Measurements from ENCODE around the gene MARK3.

The MARK3 gene

GRCh38 chr14:103483600-103483999 lies 98.4 kb downstream of the MARK3 start:
- in situ Hi-C loops (cut with MboI; ENCODE audit: low sequenced_read_pairs): no loop called here

DNA sequence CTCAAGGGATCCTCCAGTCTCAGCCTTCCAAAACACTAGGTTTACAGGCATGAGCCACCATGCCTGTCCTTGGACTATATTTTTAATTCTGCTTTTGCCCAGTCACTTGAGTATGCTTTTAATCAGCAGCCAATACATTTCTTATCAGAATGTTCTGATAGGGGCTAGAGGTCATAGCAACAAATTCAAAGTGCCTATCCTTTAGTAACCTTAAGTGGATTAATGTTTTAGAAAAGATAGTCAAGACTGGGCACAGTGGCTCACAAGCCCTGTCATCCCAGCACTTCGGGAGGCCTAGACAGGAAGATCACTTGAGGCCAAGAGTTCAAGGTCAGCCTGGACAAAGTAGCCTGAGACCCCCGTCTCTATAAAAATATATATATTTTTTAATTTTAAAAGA lies 100.3 kb downstream of the MARK3 start:
- in situ Hi-C loops (cut with MboI; ENCODE audit: low sequenced_read_pairs): no loop called here

GRCh38 chr14:103488071-103488470 lies 102.9 kb downstream of the MARK3 start:
- in situ Hi-C loops (cut with MboI; ENCODE audit: low sequenced_read_pairs): no loop called here

GRCh38 chr14:103488960-103489359 lies 103.7 kb downstream of the MARK3 start:
- in situ Hi-C loops (cut with MboI; ENCODE audit: low sequenced_read_pairs): no loop called here

DNA sequence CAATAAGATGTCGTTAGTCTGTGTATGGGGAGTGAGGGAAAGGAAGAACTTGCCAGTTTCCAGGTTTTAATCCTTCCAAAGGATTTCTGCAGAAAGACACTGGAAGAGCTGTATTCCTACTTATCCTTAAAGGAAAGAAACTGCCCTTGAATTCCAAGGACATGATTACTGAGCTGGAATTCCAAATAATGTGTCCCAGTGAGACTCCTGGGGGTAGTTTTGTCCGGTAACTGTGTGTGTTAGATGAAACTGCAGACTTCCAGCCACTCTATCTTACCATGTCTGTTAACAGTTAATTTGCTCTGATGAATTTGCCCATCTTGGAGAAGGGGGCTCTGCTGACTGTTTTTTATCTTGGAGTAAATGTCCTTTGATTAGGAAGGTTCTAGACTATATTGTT lies 104.4 kb downstream of the MARK3 start:
- in situ Hi-C loops (cut with MboI; ENCODE audit: low sequenced_read_pairs): no loop called here

DNA sequence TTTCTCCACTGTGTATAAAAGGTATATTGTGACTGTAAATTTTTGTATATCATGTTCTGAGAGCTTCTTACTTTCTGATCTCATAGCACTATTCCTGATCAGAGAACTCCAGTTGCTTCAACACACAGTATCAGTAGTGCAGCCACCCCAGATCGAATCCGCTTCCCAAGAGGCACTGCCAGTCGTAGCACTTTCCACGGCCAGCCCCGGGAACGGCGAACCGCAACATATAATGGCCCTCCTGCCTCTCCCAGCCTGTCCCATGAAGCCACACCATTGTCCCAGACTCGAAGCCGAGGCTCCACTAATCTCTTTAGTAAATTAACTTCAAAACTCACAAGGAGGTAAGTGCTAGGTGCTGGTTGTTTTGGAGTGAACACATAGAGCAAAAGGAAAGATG lies 106.5 kb downstream of the MARK3 start:
- in situ Hi-C loops (cut with MboI; ENCODE audit: low sequenced_read_pairs): no loop called here

DNA sequence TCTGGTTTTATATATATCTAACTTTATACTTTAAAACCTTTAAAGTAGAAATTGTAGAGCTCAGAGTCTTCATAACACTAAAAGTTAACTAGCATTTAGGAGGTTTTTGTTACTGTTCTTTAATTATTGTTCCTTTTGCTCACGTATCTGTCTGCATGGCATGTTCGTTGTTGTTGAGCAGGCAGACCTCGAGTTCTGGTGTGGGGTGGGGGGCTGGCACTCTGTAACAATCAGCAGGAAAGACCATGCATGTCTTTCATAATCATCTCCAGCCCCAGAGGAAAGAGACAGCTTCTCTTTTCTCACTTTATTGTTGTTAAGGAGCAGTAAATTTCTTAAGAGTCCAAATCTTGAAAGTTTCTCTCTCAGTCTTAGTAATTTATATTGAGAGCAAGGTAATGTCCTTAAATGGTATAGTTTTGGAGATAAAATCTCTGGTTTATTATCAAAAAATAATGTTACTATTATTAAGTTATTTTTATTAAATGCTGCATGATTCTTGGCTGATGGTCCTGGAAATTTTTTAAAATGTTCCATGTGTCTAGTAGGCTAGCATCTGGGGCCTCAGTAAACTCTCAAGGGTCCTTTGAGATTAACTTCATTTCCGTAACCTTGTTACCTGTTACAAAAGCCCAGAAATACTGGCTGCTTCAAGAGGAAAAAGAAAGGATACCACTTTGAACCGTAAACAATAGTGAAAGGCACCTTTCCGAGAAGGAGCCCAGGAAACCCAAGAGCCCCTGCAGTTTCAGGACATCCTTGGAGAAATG lies 107.1 kb downstream of the MARK3 start:
- in situ Hi-C loops (cut with MboI; ENCODE audit: low sequenced_read_pairs): no loop called here

DNA sequence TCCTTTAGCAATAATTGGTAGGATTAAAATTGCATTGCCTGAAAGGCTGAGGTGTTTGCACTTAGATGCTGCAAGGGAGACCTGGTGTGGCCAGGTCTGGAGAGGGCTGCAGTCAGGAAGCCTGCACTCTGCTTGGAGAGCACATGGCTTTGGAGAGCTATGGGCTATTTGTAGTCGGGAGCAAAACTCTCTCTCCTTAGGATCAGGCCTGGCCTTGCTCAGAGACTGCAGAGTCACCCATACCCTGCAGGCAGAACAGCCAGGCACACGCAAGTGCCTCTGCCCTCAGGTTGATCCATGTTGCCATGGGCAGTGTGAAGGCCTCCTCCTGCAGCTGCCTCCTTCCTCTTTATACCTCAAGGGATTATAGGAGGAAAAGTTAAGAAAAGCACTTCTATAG lies 110.6 kb downstream of the MARK3 start:
- in situ Hi-C loops (cut with MboI; ENCODE audit: low sequenced_read_pairs): no loop called here

DNA sequence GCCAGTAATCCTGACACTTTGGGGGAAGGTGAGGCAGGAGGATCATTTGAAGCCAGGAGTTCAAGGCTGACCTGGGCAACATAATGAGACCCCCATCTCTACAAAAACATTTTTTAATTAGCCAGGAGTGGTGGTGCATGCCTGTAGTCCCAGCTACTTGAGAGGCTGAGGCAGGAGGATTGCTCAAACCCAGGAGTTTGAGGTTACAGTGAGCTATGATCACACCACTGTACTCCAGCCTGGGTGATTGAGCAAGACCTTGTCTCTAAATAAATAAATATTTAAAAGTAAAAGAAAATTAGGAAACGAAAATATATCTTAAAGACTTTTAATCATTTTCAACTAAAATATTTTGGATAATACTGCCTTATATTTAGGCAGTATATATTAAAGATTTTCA lies 111.6 kb downstream of the MARK3 start:
- in situ Hi-C loops (cut with MboI; ENCODE audit: low sequenced_read_pairs): no loop called here

DNA sequence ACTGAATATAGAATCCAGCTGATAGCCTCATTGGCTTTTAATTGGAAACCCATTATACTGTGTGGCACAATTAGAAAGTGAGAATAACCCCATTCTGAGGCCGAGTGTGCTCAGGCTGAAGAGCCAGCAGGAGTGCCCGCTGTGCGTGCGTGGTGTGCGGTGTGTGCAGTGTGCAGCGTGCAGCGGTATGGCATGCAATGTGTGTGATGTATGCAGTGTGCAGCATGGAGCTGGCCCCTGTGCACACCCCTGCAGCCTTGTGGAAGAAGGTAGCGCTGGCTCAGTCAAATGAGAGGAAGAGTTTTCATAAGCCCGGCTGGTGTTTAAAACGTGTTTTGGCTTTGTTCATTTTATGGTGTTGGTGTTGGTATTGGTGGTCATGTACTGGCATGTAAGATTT lies 114.5 kb downstream of the MARK3 start:
- in situ Hi-C loops (cut with MboI; ENCODE audit: low sequenced_read_pairs): loop anchor here (5.0 kb wide), 1 partner anchor 48 kb away; no protein-coding TSS in a partner anchor

DNA sequence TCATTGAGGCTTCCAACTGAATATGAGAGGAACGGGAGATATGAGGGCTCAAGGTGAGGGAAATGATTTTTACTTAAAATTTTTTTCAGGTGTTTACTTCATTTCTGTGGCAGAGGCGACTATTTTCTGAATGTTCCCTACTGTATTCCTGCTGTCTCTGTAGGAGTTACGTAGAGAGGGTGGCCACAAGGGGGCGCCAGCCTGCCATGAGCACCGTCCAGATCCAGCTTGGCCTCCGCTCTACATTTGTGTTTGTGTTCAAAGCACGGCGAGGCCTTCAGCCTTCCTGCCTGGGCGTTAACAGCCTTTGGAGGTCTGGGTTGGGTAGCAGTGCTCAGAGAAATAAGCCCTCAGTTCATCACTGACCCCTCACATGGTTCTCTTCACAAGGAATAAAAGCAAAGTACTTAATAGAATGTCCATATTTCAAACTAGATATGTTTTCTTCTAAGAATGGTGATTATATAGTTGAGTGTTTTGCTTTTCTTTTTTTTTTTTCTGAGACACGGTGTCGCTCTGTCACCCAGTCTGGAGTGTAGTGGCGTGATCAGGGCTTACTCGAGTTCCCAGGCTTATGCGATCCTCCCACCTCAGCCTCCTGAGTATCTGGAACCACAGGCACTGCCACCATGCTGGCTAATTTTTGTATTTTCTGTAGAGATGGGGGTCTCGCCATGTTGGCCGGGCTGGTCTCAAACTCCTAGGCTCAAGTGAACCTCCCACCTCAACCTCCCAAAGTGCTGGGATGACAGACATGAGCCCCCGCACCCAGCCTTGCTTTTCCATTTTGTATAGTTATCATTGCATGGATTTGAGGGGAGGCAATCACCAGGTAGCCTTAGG lies 115.2 kb downstream of the MARK3 start:
- in situ Hi-C loops (cut with MboI; ENCODE audit: low sequenced_read_pairs): loop anchor here (5.0 kb wide), 1 partner anchor 47 kb away; no protein-coding TSS in a partner anchor

DNA sequence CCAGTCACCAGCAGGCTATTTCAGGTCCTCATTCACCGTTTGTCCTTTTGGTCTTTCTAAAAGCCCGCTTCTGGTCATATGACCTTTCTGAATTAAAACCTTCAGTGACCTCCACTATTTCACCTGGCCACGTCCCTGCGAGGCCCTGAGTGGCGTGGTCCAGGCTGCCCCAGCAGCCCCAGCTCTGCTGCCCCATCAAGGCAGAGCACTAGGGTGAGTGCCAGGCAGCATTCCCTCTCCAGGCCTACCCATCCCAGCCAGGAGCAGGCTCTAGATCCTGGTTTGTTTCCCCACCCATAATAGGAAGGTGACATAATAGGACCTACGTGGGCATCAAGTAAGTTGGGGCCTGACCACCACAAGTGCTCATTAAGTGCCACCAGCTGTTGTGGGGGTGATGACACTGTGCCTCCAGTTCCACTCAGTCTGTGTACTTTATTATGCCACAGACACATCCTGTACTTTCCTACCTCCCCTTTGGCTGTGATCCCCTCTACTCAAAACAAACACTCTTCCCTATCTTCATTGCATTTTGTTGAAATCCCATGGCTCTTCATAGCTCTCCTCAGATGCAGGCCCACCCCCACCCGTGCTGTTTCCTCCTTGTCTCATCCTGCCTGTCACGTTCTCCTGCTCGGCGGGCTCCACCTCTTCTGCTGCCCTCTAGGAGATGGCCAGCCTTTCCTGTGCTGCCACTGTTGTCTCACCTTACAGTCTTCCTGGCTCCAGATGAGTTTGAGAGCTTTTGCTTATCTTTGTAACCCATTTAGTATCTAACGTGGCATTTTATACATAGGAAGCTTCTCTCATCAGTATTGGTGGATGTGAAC lies 116.0 kb downstream of the MARK3 start:
- in situ Hi-C loops (cut with MboI; ENCODE audit: low sequenced_read_pairs): loop anchor here (5.0 kb wide), 1 partner anchor 46 kb away; no protein-coding TSS in a partner anchor

- in situ Hi-C loops (cut with MboI; ENCODE audit: low sequenced_read_pairs): loop anchor here (5.0 kb wide), 1 partner anchor 45 kb away; no protein-coding TSS in a partner anchor
Measured at GRCh38 chr14:103501921-103502669, 116.9 kb downstream of the MARK3 start.

GRCh38 chr14:103502877-103503276 lies 117.7 kb downstream of the MARK3 start:
- in situ Hi-C loops (cut with MboI; ENCODE audit: low sequenced_read_pairs): loop anchor here (5.0 kb wide), 1 partner anchor 44 kb away; no protein-coding TSS in a partner anchor

GRCh38 chr14:103503296-103503695 lies 118.1 kb downstream of the MARK3 start:
- in situ Hi-C loops (cut with MboI; ENCODE audit: low sequenced_read_pairs): loop anchor here (5.0 kb wide), 1 partner anchor 44 kb away; no protein-coding TSS in a partner anchor

DNA sequence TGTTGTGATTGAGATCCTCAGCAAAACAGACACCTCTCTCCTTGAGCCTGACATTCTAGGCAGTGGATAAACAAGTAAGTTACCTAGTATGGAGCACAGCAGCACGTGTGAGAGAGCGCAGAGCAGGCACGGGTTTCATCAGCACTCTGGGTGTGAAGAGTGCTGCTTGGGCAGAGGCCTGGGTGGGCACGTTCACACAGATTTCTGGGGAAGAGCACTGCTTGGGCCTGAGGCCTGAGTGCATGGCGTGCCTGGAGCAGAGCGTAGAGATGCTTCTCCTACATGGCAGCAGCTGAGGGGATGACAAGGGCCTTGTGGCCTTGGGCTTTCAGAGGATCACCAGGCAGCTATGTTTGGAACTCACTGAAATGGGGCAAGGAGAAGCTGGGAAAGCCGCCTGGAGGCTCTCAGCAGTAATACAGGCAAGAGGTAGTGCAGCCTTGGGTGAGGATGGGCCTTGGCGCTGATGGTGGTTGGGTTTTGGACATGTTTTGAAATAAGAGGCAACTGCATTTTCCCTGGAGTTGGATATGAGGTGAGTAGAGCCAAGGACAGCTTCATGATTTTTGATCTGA lies 119.9 kb downstream of the MARK3 start:
- in situ Hi-C loops (cut with MboI; ENCODE audit: low sequenced_read_pairs): loop anchor here (5.0 kb wide), 1 partner anchor 42 kb away; no protein-coding TSS in a partner anchor

DNA sequence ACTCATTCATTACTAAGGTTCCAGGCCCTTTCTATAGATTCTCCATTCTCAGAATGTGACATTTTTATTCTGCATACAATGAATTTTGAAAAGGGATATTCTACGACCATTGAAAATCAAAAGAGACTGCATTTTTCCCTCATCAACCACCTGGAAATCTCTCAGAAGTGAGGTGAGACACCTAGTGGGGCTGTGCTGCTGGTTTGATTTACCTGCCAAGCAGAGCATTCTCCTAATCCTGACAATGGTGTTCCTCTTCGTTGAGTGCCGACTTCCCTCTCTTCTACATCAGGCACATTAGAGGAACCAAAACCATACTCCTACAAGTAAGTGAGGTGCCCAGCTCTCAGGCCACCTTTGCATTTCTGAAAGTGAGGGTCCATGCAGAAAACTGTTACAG lies 122.5 kb downstream of the MARK3 start:
- in situ Hi-C loops (cut with MboI; ENCODE audit: low sequenced_read_pairs): no loop called here

GRCh38 chr14:103508521-103509329 lies 123.5 kb downstream of the MARK3 start:
- in situ Hi-C loops (cut with MboI; ENCODE audit: low sequenced_read_pairs): no loop called here
